AG04450 (cell line): Measurements from ENCODE around the gene GRID1. TPM values are rescaled to one million over a fixed set of nuclear protein-coding genes. Genes with fewer than 3 reads are reported as not detected.

ENCODE experiments used
- CTCF ChIA-PET: fragments of 300-600, 350-600 bp; formaldehyde crosslinking; extraction: SDS; loops from one replicate; lab custom pipeline; 2022; ENCODE audit warnings: antibody characterized with exemption, inconsistent platforms; lab: Charles Lee
- POLR2A ChIA-PET: fragments of 350-600 bp; formaldehyde crosslinking; extraction: SDS; loops from one replicate; lab custom pipeline; 2021; ENCODE audit warnings: antibody characterized with exemption, inconsistent platforms; lab: Yijun Ruan, JAX
- DNase-seq: peaks from one replicate; pipeline ENCODE4 v3.0.0-alpha.2; 2011; ENCODE audit warnings: low read depth, low spot score
- H3K27ac ChIP-seq: one replicate; pipeline ENCODE4 v1.5.1; 2012; ENCODE audit warnings: low read depth, low read length, control low read depth
- H3K27me3 ChIP-seq: one replicate; pipeline ENCODE4 v1.6.0; 2012; ENCODE audit warnings: low read length; ENCODE audit not compliant: control insufficient read depth, insufficient read depth
- H3K4me3 ChIP-seq: 2 replicates; pipeline ENCODE4 v1.5.1; 2011; ENCODE audit warnings: mild to moderate bottlenecking, low read depth, low read length, control low read depth
- H3K9me3 ChIP-seq: 2 replicates; pipeline ENCODE4 v1.5.1; 2012; ENCODE audit warnings: low read length; ENCODE audit not compliant: control insufficient read depth, insufficient read depth
- polyA plus RNA-seq: library from polyadenylated mRNA; depleted of rRNA; stranded (reverse); fragments of >200 nt; gene quantifications from 2 replicates; pipeline ENCODE4 v1.2.3, GENCODE V29; 2011
- TF ChIP-seq, protein P1 (sequence below): IDR thresholded peaks from 2 replicates; pipeline ENCODE4 v1.5.1; 2011; ENCODE audit warnings: low read depth, low read length, control low read depth, inconsistent platforms

GRID1 gene
- polyA plus RNA-seq, 1 experiment, result not detected

DNA sequence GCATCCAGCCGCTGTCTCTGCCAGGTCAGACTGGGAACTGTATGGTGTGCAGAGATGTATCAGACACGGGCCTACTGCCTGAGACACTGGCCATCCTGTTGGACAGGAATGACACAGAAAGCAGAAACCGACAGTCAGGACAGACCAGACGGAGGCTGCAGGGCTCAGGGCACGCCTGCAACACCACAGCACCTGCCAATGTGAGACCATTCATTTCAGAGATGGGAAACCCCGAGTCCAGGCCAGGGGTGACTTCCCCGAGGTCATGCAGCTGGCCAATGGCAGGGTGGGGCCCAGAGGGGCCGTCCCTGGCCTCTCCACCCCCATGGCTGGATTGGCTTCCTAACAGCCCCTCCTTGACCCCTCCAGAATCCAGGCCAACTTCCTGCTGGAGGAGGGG lies 34.7 kb downstream of the GRID1 start:
- ChIA-PET CTCF (no interaction called here), POLR2A (no interaction called here)
- Histone ChIP-seq H3K27ac (no peak overlapping the region), H3K27me3 (peaks cover 3% of the 10 kb centered on the region), H3K4me3 (no peak overlapping the region), H3K9me3 (no peaks in the 10 kb centered on the region)
- TF ChIP-seq, protein P1, sequence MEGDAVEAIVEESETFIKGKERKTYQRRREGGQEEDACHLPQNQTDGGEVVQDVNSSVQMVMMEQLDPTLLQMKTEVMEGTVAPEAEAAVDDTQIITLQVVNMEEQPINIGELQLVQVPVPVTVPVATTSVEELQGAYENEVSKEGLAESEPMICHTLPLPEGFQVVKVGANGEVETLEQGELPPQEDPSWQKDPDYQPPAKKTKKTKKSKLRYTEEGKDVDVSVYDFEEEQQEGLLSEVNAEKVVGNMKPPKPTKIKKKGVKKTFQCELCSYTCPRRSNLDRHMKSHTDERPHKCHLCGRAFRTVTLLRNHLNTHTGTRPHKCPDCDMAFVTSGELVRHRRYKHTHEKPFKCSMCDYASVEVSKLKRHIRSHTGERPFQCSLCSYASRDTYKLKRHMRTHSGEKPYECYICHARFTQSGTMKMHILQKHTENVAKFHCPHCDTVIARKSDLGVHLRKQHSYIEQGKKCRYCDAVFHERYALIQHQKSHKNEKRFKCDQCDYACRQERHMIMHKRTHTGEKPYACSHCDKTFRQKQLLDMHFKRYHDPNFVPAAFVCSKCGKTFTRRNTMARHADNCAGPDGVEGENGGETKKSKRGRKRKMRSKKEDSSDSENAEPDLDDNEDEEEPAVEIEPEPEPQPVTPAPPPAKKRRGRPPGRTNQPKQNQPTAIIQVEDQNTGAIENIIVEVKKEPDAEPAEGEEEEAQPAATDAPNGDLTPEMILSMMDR, result no peak
- no peak for DNase-seq

DNA sequence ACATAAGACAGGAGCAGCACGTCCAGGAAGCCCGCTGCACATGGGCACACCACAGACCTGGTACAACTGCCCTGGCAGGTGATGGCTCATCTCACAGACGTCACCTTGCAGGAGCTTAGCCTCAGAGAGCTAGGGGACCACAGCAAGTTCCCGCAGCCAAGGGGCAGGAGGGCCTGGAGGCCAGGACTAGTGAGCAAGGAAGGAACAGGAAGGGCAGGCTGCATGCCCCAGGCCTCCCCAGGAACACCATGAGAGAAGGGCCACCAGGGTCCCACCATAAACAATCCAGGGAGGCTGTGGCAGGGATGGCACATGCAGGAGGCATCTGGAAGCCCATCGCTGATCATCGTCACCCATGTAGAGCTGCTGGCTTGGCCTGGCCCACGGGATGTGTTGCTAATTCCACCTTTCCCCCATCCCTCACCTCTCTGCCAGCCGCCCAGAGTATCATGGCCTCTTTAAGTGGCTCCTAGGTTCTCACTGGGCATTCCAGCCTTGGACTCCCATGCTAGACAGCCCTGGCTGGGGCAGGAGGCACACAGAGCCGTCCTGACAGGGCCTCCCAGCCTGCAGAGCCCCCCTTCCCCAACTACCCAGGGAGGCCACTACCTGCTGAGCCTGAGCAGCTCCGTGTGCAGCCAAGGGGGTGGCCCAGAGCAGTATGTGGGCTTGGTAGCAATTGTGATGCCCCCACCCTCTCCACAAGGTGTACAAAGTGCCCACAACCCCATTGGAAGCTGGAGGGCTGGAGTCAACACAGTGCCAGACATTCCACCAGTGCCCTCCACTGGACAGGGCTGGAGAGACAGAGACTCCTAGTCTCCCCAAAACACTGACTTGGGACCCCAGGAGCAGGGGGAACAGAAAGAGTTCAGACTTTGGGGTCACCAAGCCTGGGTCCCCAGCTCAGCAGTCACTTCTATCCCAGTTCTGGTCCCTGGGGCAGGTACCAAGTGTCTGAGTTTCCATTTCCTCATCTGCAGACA lies 35.5 kb downstream of the GRID1 start:
- no peak overlapping the region for H3K27ac ChIP-seq
- POLR2A ChIA-PET, result no interaction called here
- TF ChIP-seq, protein P1, result no peak
- H3K27me3 ChIP-seq, result peaks cover 3% of the 10 kb centered on the region
- DNase-seq, result no peak
- no peaks in the 10 kb centered on the region for H3K9me3 ChIP-seq
- no peak overlapping the region for H3K4me3 ChIP-seq
- CTCF ChIA-PET, result no interaction called here

DNA sequence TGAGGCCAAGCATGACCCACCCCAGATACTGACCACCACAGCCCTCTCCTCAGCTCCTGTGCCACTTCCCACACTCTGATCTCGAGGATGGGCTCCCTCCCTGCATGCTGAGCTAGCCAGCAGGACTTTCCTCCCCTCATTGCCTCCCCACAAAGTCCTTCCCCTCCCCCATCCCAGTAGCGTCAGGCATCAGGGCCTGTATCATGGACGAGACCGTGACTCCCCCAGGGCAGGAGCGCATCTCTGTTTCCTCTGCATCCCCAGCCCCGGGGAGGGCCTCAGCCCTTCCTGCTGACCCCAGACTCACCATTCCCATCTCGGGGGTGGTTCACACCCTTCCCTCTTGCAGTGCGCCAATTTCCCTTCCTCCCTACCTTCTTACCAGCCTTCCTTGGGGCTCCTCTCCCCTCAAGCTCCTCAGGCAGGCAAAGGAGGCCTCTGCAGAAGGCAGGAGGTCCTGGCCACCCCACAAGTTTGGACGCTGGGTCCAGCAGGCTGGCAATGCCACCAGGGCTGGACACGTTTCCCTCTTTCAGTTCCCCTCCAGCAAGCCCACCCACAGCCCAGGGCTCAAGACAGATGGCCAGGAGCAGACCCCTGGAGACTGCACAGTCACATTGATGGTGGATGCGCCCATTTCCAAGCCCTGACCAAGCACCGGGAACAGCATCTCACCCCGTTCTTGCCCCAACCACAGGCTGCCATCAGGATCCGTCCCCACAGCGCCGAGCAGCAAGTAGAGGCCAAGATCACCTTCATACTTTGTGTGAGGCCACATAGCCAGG lies 36.5 kb downstream of the GRID1 start:
- no peak for DNase-seq
- POLR2A ChIA-PET, result no interaction called here
- Histone ChIP-seq H3K9me3 (no peaks in the 10 kb centered on the region), H3K27me3 (peaks cover 3% of the 10 kb centered on the region), H3K27ac (no peak overlapping the region), H3K4me3 (no peak overlapping the region)
- TF ChIP-seq, protein P1, result no peak
- CTCF ChIA-PET, result no interaction called here

DNA sequence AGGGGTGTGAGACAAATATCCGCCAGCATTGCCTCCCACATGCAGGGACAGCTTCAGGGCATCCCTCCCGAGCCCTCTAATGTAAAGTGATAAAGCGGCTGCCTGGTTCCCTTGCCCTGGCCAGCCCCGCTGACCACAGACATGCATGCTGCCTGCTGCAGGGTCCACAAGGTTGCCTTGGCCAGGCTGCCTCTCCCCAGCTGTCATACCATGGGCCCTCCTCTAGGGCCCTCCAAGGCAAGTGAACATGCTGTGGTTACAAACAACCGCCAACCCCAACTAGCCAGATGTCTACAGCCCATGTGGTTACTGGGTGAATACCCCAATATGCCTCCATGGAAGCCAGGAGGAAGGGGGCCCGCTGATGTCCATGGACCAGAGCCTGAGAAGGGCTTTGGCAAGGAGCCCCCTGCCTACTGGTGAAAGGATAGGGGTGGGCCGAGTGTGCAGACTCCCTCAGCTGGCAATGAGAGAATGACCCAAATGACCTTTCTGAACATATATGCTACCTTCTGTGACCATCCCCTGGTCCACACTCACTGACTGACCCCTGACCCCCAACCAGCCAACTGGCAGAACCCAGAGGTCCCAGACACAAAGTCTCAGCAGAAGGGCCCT lies 37.4 kb downstream of the GRID1 start:
- Histone ChIP-seq H3K9me3 (no peaks in the 10 kb centered on the region), H3K27ac (no peak overlapping the region), H3K27me3 (peaks cover 3% of the 10 kb centered on the region), H3K4me3 (no peak overlapping the region)
- DNase-seq, result no peak
- CTCF ChIA-PET, result no interaction called here
- POLR2A ChIA-PET, result no interaction called here
- TF ChIP-seq, protein P1, result no peak
